RWPE1 (cell line): ENCODE results near the gene EFCAB10.

Experiments
- CTCF ChIA-PET: fragments of 350-600 bp; sonication (Branson Sonifier 250); formaldehyde crosslinking; extraction: SDS; loops from one replicate; lab custom pipeline; 2021; lab: Yijun Ruan, JAX
- POLR2A ChIA-PET: fragments of 400-600 bp; formaldehyde crosslinking; extraction: SDS; loops from one replicate; lab custom pipeline; 2020; ENCODE audit warnings: antibody characterized with exemption; ENCODE audit not compliant: low non-redundant PET; lab: Yijun Ruan, JAX
- DNase-seq: peaks from one replicate; pipeline ENCODE4 v3.0.0; 2012; ENCODE audit warnings: low spot score
- H3K27ac ChIP-seq: fragments of 450-650 bp; 2 replicates; pipeline ENCODE4 v1.5.1; 2017
- TF ChIP-seq, protein P1 (sequence below): fragments of 450-650 bp; conservative IDR thresholded peaks from 2 replicates; pipeline ENCODE4 v1.5.1; 2017; ENCODE audit warnings: low read depth, mild to moderate bottlenecking

EFCAB10 gene

DNA sequence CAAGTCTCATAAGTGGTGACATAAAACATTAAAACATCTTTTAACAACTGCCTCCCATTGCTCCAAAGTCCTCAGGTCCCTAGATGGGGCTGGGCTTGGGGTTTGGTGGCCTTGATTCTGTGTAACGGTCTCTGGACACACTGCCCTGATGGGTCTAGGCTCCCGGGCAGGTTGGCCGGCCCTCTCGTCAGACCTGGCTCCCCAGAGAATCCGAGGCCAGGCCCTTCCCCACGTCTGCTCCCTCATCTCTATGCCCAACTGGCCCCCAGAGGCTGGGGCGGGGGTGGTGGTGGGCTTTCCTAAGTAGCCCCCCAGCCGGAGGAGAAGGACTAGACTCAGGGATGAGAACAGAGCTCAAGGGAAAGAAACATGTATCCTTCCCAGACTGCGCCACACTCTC lies 31.5 kb upstream of the EFCAB10 start:
- H3K27ac ChIP-seq: no peak overlapping the region
- TF ChIP-seq, protein P1, sequence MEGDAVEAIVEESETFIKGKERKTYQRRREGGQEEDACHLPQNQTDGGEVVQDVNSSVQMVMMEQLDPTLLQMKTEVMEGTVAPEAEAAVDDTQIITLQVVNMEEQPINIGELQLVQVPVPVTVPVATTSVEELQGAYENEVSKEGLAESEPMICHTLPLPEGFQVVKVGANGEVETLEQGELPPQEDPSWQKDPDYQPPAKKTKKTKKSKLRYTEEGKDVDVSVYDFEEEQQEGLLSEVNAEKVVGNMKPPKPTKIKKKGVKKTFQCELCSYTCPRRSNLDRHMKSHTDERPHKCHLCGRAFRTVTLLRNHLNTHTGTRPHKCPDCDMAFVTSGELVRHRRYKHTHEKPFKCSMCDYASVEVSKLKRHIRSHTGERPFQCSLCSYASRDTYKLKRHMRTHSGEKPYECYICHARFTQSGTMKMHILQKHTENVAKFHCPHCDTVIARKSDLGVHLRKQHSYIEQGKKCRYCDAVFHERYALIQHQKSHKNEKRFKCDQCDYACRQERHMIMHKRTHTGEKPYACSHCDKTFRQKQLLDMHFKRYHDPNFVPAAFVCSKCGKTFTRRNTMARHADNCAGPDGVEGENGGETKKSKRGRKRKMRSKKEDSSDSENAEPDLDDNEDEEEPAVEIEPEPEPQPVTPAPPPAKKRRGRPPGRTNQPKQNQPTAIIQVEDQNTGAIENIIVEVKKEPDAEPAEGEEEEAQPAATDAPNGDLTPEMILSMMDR: no peak
- ChIA-PET POLR2A (no interaction called here), CTCF (interaction anchor here (0.6 kb wide), 1 partner anchor 77 kb away, joined by 6 read pairs; no protein-coding TSS in a partner anchor)
- DNase-seq: no peak

DNA sequence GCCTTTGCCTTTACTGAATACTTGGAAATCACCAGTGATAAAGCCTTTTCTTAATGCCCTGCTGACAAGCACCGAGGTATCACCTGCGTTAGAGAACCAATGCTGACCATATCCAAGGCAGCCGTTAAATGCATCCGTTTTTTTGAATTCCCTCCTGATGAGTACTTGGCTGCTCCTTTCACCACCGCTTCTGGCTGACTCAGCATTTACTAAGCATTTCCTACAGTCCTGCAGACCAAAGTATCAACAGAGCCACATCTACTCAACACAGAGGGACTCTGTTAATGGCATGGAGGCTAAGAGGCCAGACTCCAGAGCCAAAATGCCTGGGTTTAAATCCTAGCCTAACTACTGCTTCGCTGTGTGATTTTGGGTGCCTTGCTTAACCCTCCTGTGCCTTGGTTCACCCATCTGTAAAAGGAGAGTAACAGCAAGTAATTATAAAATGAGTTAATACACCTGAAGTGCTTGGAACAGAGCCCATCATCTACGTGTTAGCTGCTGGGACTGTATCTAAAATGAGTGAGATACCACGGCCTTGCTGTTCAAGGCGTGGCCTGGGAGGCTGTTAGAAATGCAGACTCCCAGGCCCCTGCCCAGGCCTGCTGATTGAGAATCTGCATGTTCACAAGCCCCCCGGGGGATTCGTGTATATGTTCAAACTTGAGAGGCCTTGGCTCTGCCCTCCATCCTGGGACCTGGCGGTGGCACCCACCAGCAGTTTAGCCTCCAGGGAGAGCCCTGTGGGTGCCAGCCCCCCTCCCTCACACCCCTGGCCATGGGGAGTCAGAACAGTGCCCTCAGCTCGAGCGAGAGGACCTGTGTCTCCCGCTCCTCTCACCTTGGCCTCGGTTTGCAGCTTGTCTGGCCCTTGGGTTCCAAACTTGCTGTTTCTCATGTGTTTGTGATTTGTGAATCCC lies 30.8 kb upstream of the EFCAB10 start:
- H3K27ac ChIP-seq: no peak overlapping the region
- DNase-seq: no peak
- POLR2A ChIA-PET: no interaction called here
- CTCF ChIA-PET: no interaction called here
- TF ChIP-seq, protein P1: no peak

DNA sequence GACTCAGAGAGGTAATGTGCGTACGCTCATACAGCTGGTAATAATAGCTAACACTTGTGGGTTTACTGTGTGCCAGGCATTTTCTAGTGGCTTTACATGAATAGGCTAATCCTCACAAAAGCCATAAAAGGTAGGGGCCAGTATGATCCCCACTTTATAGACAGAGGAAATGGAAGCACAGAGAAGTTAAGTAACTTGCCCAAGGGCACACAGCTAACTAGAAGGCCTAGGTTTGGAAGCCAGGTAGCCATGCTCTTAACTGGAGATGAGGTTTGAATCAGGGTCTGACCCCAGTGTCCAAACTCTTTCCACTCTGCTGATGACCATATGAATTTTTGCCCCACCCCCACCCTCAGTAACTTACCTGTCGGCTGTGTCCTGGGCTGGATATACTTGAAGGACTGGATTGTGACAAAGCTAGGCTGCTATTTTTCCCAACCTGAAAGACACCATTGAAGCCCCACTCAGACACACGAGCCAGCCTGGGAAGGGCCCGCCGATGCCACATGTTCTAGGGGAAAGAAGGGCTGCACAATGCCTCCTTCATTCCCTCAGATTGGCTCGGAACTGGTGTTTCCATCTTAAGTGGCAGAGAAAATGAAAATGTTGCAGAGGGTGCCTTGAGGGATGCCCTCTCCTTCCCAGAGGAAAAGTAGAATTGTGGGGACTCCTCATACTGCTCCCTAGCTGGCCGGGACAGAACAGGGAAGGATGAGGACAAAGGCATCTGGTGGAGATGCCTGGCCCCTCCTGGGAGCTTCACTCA lies 29.1 kb upstream of the EFCAB10 start:
- H3K27ac ChIP-seq: no peak overlapping the region
- POLR2A ChIA-PET: no interaction called here
- CTCF ChIA-PET: no interaction called here
- TF ChIP-seq, protein P1: no peak
- DNase-seq: no peak

DNA sequence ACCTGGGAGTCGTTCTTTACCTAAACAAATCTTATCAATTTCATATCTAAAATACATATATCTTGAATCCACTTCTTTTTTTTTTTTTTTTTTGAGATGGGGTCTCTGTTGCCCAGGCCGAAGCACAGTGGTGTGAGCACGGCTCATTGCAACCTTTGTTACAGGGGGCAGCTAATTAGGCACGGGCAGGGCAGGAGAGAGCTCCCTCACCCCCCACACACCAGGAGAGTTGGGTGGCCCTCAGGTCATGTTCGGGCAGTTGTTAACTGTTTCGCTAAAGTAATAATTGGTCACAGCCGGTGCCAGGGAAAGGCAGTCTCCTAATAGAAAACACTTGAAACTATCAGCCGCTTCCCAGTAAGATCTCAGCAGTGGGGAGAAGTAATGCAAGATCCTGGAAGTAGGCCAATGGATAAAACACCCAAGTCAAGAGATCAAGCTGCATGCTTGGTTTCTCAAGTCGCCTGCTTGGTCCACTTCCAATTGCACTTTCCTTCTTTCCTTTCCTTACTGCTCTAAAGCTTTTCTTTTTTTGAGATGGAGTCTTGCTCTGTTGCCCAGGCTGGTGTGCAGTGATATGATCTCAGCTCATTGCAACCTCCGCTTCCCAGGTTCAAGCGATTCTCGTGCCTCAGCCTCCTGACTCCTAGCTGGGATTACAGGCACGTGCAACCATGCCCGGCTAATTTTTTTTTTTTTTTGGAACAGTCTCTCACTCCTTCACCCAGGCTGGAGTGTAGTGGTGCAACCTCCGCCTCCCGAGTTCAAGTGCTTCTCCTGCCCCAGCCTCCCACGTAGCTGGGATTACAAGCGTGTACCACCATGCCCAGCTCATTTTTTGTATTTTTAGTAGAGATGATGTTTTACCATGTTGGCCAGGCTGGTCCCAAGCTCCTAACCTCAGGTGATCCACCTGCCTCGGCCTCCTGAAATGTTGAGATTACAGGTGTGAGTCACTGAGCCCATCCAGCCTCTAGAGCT lies 21.3 kb upstream of the EFCAB10 start:
- no peak for DNase-seq
- POLR2A ChIA-PET: no interaction called here
- no peak overlapping the region for H3K27ac ChIP-seq

DNA sequence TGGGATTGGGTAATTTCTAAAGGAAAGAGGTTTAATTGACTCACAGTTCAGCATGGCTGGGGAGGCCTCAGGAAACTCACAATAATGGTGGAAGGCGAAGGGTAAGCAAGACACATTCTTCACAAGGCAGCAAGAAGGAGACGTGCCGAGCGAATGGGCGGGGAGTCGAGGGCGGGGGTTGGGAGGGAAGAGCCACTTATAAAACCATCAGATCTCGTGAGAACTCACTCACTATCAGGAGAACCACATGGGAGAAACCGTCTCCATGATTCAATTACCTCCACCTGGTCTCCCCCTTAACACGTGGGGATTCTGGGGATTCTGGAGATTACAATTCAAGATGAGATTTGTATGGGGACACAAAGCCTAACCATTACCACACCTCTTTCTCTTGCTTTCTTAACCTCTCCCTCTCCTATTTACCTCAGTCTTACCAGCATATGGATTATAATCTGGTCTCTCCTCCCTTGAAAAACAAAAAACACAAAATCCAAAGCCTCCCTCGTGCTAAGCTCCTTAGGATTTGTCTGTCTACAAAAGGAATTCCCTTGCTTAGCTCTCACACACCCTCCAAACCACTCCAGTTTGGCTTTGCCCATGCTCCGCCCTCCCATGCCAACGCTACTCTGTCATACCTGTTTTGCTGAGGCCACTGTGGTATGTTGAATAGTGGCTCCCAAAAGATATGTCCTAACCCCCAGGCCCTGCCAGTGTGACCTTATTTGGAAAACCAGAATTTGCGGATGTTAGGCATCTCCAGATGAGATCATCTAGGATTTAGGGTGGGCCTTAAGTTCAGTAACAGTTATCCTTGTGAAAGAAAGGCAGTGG lies 19.6 kb upstream of the EFCAB10 start:
- ChIA-PET POLR2A (no interaction called here), CTCF (no interaction called here)
- peak; percentile 13 for DNase-seq
- H3K27ac ChIP-seq: no peak overlapping the region
- TF ChIP-seq, protein P1: no peak

More for the DNA sequence above, 21.3 kb upstream of the EFCAB10 start:
- CTCF ChIA-PET: no interaction called here
- TF ChIP-seq, protein P1: no peak
